ENCODE measurements around the gene EZH1.

EZH1 gene

GRCh38 chr17:42687707-42688320 is 57.0 kb downstream of the EZH1 start:
- Mint-ChIP-seq H3K36me3 (peaks cover 10% of the 10 kb centered on the region), H3K4me1 (peaks cover 7% of the 10 kb centered on the region), H3K27me3 (no peaks in the 10 kb centered on the region), H3K27ac (no peak overlapping the region), H3K4me3 (no peak overlapping the region), H3K9me3 (no peaks in the 10 kb centered on the region)
- ATAC-seq (ENCODE audit: low read depth) = no peak
- DNase-seq (ENCODE audit: low spot score in 2 of 2) = no peak

- no peak for ATAC-seq (ENCODE audit: low read depth)
- H3K9me3 Mint-ChIP-seq = no peaks in the 10 kb centered on the region
- no peak overlapping the region for H3K27ac Mint-ChIP-seq
- no peaks in the 10 kb centered on the region for H3K27me3 Mint-ChIP-seq
- peaks cover 8% of the 10 kb centered on the region for H3K36me3 Mint-ChIP-seq
- no peak overlapping the region for H3K4me3 Mint-ChIP-seq
- peaks cover 14% of the 10 kb centered on the region for H3K4me1 Mint-ChIP-seq
- no peak for DNase-seq (ENCODE audit: low spot score in 2 of 2)
These were observed 58.2 kb downstream of the EZH1 start for GRCh38 chr17:42686520-42687128.

- ATAC-seq (ENCODE audit: low read depth) = no peak
- no peak overlapping the region for H3K27ac Mint-ChIP-seq
- no peak for DNase-seq (ENCODE audit: low spot score in 2 of 2)
- H3K4me1 Mint-ChIP-seq = peaks cover 19% of the 10 kb centered on the region
- H3K9me3 Mint-ChIP-seq = no peaks in the 10 kb centered on the region
- H3K4me3 Mint-ChIP-seq = no peak overlapping the region
- H3K36me3 Mint-ChIP-seq = peaks cover 6% of the 10 kb centered on the region
- no peaks in the 10 kb centered on the region for H3K27me3 Mint-ChIP-seq
These were observed 59.0 kb downstream of the EZH1 start for GRCh38 chr17:42685831-42686230.

GRCh38 chr17:42684929-42685556 is 59.8 kb downstream of the EZH1 start:
- ATAC-seq (ENCODE audit: low read depth) (no peak), DNase-seq (ENCODE audit: low spot score in 2 of 2) (no peak)
- H3K27me3 Mint-ChIP-seq = no peaks in the 10 kb centered on the region
- H3K4me3 Mint-ChIP-seq = no peak overlapping the region
- H3K36me3 Mint-ChIP-seq = peaks cover 6% of the 10 kb centered on the region
- peaks cover 23% of the 10 kb centered on the region for H3K4me1 Mint-ChIP-seq
- no peaks in the 10 kb centered on the region for H3K9me3 Mint-ChIP-seq
- H3K27ac Mint-ChIP-seq = no peak overlapping the region

GRCh38 chr17:42683407-42684034 is 61.3 kb downstream of the EZH1 start:
- DNase-seq (ENCODE audit: low spot score in 2 of 2) (no peak), ATAC-seq (ENCODE audit: low read depth) (peak; percentile 6)
- Mint-ChIP-seq H3K9me3 (no peaks in the 10 kb centered on the region), H3K4me3 (peak overlapping the region; percentile 90), H3K36me3 (peaks cover 6% of the 10 kb centered on the region), H3K27ac (no peak overlapping the region), H3K27me3 (no peaks in the 10 kb centered on the region), H3K4me1 (peaks cover 27% of the 10 kb centered on the region)

- peak in 1 of 2 donors; percentile 27 for DNase-seq (ENCODE audit: low spot score in 2 of 2)
- peaks cover 31% of the 10 kb centered on the region for H3K4me1 Mint-ChIP-seq
- H3K9me3 Mint-ChIP-seq = no peaks in the 10 kb centered on the region
- peak overlapping the region; percentile 18 for H3K27ac Mint-ChIP-seq
- no peak for ATAC-seq (ENCODE audit: low read depth)
- peaks cover 6% of the 10 kb centered on the region for H3K36me3 Mint-ChIP-seq
- no peaks in the 10 kb centered on the region for H3K27me3 Mint-ChIP-seq
- peak overlapping the region; percentile 90 for H3K4me3 Mint-ChIP-seq
These were observed 62.0 kb downstream of the EZH1 start for GRCh38 chr17:42682722-42683403.

GRCh38 chr17:42681976-42682721 is 62.7 kb downstream of the EZH1 start, which contains the start of gene CNTNAP1:
Gene CNTNAP1 (plus strand): TSS chr17:42682531. CDS start chr17:42682830, 299 bp downstream.
- H3K4me3 Mint-ChIP-seq = peak within 1 kb of the TSS; percentile 90
- peak within 1 kb of the TSS; percentile 76 for H3K27ac Mint-ChIP-seq
- no peaks in the 10 kb centered on the region for H3K27me3 Mint-ChIP-seq
- H3K4me1 Mint-ChIP-seq = peaks cover 34% of the 10 kb centered on the region
- H3K36me3 Mint-ChIP-seq = peaks cover 6% of the 10 kb centered on the region
- ATAC-seq (ENCODE audit: low read depth) (peak; percentile 21), DNase-seq (ENCODE audit: low spot score in 2 of 2) (peak in 1 of 2 donors; percentile 27)
- H3K9me3 Mint-ChIP-seq = no peaks in the 10 kb centered on the region

- Mint-ChIP-seq H3K36me3 (no peaks in the 10 kb centered on the region), H3K27ac (no peak overlapping the region), H3K4me1 (peaks cover 41% of the 10 kb centered on the region), H3K9me3 (no peaks in the 10 kb centered on the region), H3K27me3 (peaks cover 6% of the 10 kb centered on the region), H3K4me3 (peak overlapping the region; percentile 85)
- ATAC-seq (ENCODE audit: low read depth) (no peak), DNase-seq (ENCODE audit: low spot score in 2 of 2) (no peak)
These were observed 64.5 kb downstream of the EZH1 start for GRCh38 chr17:42680331-42680808.

GRCh38 chr17:42679492-42680330 is 65.1 kb downstream of the EZH1 start:
- peak overlapping the region; percentile 58 for H3K27ac Mint-ChIP-seq
- H3K27me3 Mint-ChIP-seq = peaks cover 6% of the 10 kb centered on the region
- no peaks in the 10 kb centered on the region for H3K36me3 Mint-ChIP-seq
- no peaks in the 10 kb centered on the region for H3K9me3 Mint-ChIP-seq
- peak overlapping the region; percentile 85 for H3K4me3 Mint-ChIP-seq
- ATAC-seq (ENCODE audit: low read depth) (peak; percentile 46), DNase-seq (ENCODE audit: low spot score in 2 of 2) (peak; percentile 70 to 74)
- H3K4me1 Mint-ChIP-seq = peaks cover 42% of the 10 kb centered on the region

GRCh38 chr17:42678951-42679491 is 65.8 kb downstream of the EZH1 start:
- Mint-ChIP-seq H3K4me1 (peaks cover 48% of the 10 kb centered on the region), H3K9me3 (no peaks in the 10 kb centered on the region), H3K27me3 (peaks cover 10% of the 10 kb centered on the region), H3K27ac (no peak overlapping the region), H3K4me3 (peak overlapping the region; percentile 85), H3K36me3 (no peaks in the 10 kb centered on the region)
- DNase-seq (ENCODE audit: low spot score in 2 of 2) (peak in 1 of 2 donors; percentile 32), ATAC-seq (ENCODE audit: low read depth) (no peak)

- H3K27ac Mint-ChIP-seq = peak overlapping the region; percentile 74
- DNase-seq (ENCODE audit: low spot score in 2 of 2) (peak; percentile 74 to 78), ATAC-seq (ENCODE audit: low read depth) (peak; percentile 26)
- H3K36me3 Mint-ChIP-seq = no peaks in the 10 kb centered on the region
- peaks cover 10% of the 10 kb centered on the region for H3K27me3 Mint-ChIP-seq
- no peaks in the 10 kb centered on the region for H3K9me3 Mint-ChIP-seq
- peak overlapping the region; percentile 84 for H3K4me3 Mint-ChIP-seq
- H3K4me1 Mint-ChIP-seq = peaks cover 45% of the 10 kb centered on the region
These were observed 66.7 kb downstream of the EZH1 start for GRCh38 chr17:42677921-42678781.
